Ascending aorta (tissue), 2 donors: ENCODE results near the gene PCED1B. TPM values are rescaled to one million over a fixed set of nuclear protein-coding genes. Genes with fewer than 3 reads are reported as not detected.
"Not testable (repeated sequence)": the region's sequence is repeated elsewhere in the genome, so short reads cannot be mapped to it uniquely, and the experiment has no call there.

Source experiments
- DNase-seq, 2 donors: peaks; one replicate each; pipeline ENCODE4 v3.0.0-alpha.2; 2019; ENCODE audit warnings: low spot score in 2 of 2
- H3K27ac ChIP-seq, 2 donors: fragments of 200-600 bp; sonication (generic); one replicate each; pipeline ENCODE4 v1.5.1; 2016 to 2017; ENCODE audit warnings: mild to moderate bottlenecking in 1 of 2
- H3K27me3 ChIP-seq: fragments of 200-600 bp; sonication (generic); one replicate; pipeline ENCODE4 v1.5.1; 2017
- H3K36me3 ChIP-seq, 2 donors: fragments of 200-600 bp; sonication (generic); one replicate each; pipeline ENCODE4 v1.5.1; 2016
- H3K4me1 ChIP-seq, 2 donors: fragments of 200-600 bp; sonication (generic); one replicate each; pipeline ENCODE4 v1.5.1; 2016 to 2017; ENCODE audit warnings: mild to moderate bottlenecking in 1 of 2
- H3K4me3 ChIP-seq, 2 donors: fragments of 200-600 bp; sonication (generic); one replicate each; pipeline ENCODE4 v1.5.1; 2016 to 2017; ENCODE audit warnings: mild to moderate bottlenecking in 1 of 2
- H3K9me3 ChIP-seq, 2 donors: fragments of 200-600 bp; sonication (generic); one replicate each; pipeline ENCODE4 v1.5.1; 2016
- intact Hi-C: fragments of 100-400 bp; cut with DNase I; formaldehyde crosslinking; loops from one replicate; pipeline ENCODE4 v1.15.1; 2023
- total RNA-seq: library from RNA; depleted of rRNA; stranded (reverse); fragments of >200 nt; gene quantifications from one replicate; pipeline ENCODE4 v1.1.0, GENCODE V29; 2016
- TF ChIP-seq, protein P1 (sequence below), 3 experiments: fragments of 200-600 bp in 2 of 3; fragments of 450-650 bp in 1 of 3; sonication (generic) in 2 of 3; IDR thresholded peaks; one replicate each; pipeline ENCODE4 v1.5.1; 2016 to 2019; ENCODE audit warnings: antibody characterized with exemption in 3 of 3, mild to moderate bottlenecking in 1 of 3, moderate library complexity in 1 of 3

The PCED1B gene
- total RNA-seq, 1 donor from 2014 or later, result 1.5 TPM

DNA sequence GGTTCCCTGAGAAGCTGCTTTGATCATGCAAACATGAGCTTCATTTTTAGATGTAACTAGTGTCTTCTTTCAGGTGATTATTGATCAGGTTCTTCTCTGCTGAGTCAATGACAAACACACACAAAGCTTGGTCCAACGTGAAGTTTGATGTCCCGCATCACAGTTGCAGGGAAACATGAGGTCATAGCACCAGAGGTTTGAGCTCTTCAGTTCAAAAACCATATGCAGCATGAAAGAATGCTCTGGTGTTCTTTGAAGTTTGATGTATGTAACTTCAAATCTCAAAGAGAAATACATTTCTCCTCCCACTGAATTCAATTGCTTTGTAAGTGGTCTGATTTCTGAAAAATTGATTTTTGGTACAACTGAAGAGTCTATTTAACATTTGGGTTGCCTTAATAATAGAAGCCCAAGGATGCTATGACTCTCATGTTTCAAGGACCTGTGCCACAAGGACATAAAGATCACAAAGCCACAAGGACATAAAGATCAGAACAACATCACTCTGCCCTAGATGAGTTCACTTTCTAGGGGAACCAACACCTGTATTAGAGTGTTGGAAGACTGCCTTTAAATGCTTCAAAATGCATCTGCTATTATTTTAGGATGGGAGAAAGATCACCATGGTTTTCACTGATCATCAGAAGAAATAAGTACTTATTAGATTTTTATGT is 31.4 kb downstream of the PCED1B start:
- intact Hi-C loops, result no loop called here
- TF ChIP-seq, protein P1, sequence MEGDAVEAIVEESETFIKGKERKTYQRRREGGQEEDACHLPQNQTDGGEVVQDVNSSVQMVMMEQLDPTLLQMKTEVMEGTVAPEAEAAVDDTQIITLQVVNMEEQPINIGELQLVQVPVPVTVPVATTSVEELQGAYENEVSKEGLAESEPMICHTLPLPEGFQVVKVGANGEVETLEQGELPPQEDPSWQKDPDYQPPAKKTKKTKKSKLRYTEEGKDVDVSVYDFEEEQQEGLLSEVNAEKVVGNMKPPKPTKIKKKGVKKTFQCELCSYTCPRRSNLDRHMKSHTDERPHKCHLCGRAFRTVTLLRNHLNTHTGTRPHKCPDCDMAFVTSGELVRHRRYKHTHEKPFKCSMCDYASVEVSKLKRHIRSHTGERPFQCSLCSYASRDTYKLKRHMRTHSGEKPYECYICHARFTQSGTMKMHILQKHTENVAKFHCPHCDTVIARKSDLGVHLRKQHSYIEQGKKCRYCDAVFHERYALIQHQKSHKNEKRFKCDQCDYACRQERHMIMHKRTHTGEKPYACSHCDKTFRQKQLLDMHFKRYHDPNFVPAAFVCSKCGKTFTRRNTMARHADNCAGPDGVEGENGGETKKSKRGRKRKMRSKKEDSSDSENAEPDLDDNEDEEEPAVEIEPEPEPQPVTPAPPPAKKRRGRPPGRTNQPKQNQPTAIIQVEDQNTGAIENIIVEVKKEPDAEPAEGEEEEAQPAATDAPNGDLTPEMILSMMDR (IDR thresholded peaks at IDR 0.05), result no peak
- peaks cover 0 to 3% of the 10 kb centered on the region in 2 donors for H3K4me1 ChIP-seq
- DNase-seq, result no peak
- peaks cover 0 to 3% of the 10 kb centered on the region in 2 donors for H3K36me3 ChIP-seq
- H3K27ac ChIP-seq, result no peak overlapping the region
- no peaks in the 10 kb centered on the region for H3K9me3 ChIP-seq
- no peak overlapping the region for H3K4me3 ChIP-seq
- H3K27me3 ChIP-seq, result no peaks in the 10 kb centered on the region

DNA sequence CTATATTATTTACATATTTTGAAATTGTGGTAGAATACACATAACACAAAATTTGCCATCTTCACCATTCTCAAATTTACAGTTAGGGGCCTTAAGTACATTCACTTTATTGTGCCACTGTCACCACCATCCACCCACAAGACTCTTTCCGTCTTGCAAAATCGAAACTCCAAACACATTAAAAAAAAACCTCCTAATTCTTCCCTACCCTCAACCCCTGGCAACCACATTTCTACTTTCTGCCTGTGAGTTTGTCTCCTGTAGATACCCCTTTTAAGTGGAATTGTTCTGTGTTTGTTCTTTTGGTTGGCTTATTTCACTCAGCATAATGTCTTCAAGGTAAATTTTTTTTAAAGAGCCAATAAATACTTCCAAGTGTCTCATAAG is 32.0 kb downstream of the PCED1B start:
- intact Hi-C loops, result no loop called here
- peaks cover 0 to 3% of the 10 kb centered on the region in 2 donors for H3K4me1 ChIP-seq
- H3K4me3 ChIP-seq, result no peak overlapping the region
- no peaks in the 10 kb centered on the region for H3K9me3 ChIP-seq
- H3K27ac ChIP-seq, result no peak overlapping the region
- peaks cover 0 to 3% of the 10 kb centered on the region in 2 donors for H3K36me3 ChIP-seq
- TF ChIP-seq, protein P1 (IDR thresholded peaks at IDR 0.05), result no peak
- H3K27me3 ChIP-seq, result no peaks in the 10 kb centered on the region
- DNase-seq, result no peak

DNA sequence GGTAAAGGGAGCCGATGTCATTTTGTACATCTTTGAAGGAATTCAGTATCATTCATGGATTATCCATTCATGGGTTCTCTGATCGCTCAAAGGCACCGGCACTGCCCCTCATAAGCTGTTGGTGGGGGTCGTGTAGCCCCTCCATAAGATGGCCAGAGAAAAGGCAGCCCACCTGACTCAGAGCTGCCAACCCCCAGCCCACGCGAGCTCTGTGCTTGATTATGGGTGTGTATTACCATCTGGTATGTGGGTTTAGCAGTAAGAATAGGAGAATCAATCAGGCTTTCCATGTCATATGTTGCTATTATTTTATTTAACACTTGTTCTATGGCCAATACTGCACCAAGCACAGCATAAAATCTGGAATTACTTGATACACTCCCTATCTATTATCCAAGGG is 32.4 kb downstream of the PCED1B start:
- no peak overlapping the region for H3K27ac ChIP-seq
- peaks cover 0 to 3% of the 10 kb centered on the region in 2 donors for H3K4me1 ChIP-seq
- no peaks in the 10 kb centered on the region for H3K27me3 ChIP-seq
- H3K36me3 ChIP-seq, result peaks cover 0 to 3% of the 10 kb centered on the region in 2 donors
- intact Hi-C loops, result no loop called here
- DNase-seq, result no peak
- no peaks in the 10 kb centered on the region for H3K9me3 ChIP-seq
- TF ChIP-seq, protein P1 (IDR thresholded peaks at IDR 0.05), result no peak
- no peak overlapping the region for H3K4me3 ChIP-seq

DNA sequence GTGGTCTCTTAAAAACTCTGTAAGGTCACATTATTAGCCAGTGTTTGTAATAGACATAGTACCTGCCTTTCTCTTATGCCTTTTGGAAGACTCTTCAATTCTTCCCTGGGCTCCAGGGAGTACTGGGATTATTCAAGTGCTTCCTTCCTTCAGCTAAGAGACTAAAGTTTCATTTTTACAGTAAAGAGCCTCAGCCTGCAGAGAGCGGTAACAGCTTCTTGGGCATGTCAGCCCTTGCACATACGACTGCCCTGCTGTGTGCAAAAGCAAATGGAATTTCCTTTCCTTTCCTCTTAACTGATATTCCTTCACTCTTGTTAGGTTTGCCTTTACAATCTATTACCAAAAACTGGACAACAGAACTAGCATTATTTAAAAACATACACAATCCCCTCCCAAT is 33.3 kb downstream of the PCED1B start:
- Histone ChIP-seq H3K4me1 (peaks cover 0 to 3% of the 10 kb centered on the region in 2 donors), H3K27me3 (no peaks in the 10 kb centered on the region), H3K27ac (no peak overlapping the region), H3K9me3 (no peaks in the 10 kb centered on the region), H3K4me3 (no peak overlapping the region), H3K36me3 (peaks cover 0 to 3% of the 10 kb centered on the region in 2 donors)
- intact Hi-C loops, result no loop called here
- TF ChIP-seq, protein P1 (IDR thresholded peaks at IDR 0.05), result no peak
- no peak for DNase-seq

DNA sequence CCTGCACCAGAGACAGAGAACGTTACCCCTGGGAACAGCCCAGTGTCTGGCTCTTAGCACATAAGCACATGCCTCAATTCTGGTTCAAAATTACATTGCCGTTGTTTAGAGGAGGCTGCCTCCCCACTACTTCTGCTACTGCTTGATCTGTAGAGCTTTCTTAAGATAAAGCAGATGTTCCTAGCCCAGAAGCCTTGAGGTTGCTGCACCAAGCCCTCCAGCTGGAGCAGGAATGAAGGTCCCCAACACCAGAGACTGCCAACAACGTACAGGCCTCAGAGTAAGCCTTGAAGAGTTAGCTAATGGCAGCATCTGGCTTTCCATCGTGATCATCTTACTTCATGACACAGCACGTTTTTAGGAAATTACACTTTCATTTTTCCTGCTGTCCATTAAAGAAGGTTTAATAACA is 35.1 kb downstream of the PCED1B start:
- no peaks in the 10 kb centered on the region for H3K27me3 ChIP-seq
- no peaks in the 10 kb centered on the region for H3K36me3 ChIP-seq
- H3K27ac ChIP-seq, result no peak overlapping the region
- TF ChIP-seq, protein P1 (IDR thresholded peaks at IDR 0.05), result no peak
- no peak for DNase-seq
- peaks cover 0 to 3% of the 10 kb centered on the region in 2 donors for H3K4me1 ChIP-seq
- H3K9me3 ChIP-seq, result no peaks in the 10 kb centered on the region
- intact Hi-C loops, result no loop called here
- H3K4me3 ChIP-seq, result no peak overlapping the region

DNA sequence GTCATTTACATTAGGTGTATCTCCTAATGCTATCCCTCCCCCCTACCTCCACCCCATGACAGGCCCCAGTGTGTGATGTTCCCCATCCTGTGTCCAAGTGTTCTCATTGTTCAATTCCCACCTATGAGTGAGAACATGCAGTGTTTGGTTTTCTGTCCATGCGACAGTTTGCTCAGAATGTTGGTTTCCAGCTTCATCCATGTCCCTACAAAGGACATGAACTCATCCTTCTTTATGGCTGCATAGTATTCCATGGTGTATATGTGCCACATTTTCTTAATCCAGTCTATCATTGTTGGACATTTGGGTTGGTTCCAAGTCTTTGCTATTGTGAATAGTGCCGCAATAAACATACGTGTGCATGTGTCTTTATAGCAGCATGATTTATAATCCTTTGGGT is 37.9 kb downstream of the PCED1B start:
- H3K27ac ChIP-seq, H3K4me3 ChIP-seq, H3K36me3 ChIP-seq, DNase-seq, intact Hi-C loops, H3K27me3 ChIP-seq, H3K9me3 ChIP-seq, H3K4me1 ChIP-seq: not testable (repeated sequence)
